HG03575 (cell line): Measurements from ENCODE around the gene SDHAF3.
"Not testable (repeated sequence)": the region's sequence is repeated elsewhere in the genome, so short reads cannot be mapped to it uniquely, and the experiment has no call there.

Experiments used
- ATAC-seq: cut with Tn5 transposase; IDR thresholded peaks from one replicate; pipeline ENCODE4 v1.9.1; 2021; ENCODE audit not compliant: unreplicated experiment, insufficient number of reproducible peaks, low FRiP score; ENCODE audit errors: extremely low read depth

The SDHAF3 gene

DNA sequence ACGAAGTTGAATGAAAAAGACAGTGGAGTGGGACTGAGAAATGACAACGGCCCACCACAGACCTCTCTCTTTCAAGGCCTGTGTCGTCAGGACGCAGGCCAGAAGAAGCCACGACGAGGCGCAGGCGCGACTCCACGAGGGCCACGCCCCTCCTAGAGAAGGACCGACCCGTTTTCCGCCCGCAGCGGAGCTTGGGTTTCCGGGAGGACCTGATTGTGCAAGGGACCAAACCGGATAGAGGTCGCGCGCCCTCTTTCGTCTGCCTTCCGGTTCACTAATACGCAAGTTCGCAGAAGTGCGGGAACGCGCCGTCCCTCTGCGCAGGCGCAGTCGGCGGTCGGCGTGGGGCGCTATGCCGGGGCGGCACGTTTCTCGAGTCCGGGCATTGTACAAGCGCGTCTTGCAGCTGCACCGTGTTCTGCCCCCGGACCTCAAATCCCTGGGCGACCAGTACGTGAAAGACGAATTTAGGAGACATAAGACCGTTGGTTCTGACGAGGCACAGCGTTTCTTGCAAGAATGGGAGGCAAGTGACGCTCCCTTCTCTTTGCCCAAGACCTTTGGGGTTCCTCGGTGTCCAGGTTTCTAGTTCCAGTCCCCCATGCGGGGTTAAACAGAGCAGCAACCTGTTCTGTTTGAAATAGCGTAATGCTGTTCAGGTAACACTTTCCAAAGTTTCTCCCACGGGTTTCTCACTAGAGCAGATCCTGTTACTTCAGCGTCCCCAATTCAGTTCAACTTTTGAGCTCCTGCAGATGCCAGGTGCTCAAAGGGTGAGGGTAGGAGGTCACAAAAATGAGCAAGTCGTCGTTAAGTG is at the start of gene SDHAF3:
TSS of gene SDHAF3 (plus strand) at position 327 of the 817 bp plus-strand sequence. CDS start at position 353, 26 bp downstream.
- peak; percentile 90 for ATAC-seq

DNA sequence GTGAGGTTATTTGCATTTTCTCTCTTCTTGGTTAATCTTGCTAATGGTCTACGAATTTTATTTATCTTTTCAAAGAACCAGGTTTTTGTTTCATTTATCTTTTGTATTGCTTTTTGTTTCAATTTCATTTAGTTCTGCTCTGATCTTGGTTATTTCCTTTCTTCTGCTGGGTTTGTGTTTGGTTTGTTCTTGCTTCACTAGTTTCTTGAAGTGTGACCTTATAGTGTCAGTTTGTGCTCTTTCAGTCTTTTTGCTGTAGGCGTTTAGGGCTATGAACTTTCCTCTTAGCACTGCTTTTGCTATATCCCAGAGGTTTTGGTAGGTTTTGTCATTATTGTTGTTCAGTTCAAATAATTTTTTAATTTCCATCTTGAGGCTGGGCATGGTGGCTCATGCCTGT is 45.5 kb upstream of the SDHAF3 start:
- ATAC-seq = not testable (repeated sequence)

DNA sequence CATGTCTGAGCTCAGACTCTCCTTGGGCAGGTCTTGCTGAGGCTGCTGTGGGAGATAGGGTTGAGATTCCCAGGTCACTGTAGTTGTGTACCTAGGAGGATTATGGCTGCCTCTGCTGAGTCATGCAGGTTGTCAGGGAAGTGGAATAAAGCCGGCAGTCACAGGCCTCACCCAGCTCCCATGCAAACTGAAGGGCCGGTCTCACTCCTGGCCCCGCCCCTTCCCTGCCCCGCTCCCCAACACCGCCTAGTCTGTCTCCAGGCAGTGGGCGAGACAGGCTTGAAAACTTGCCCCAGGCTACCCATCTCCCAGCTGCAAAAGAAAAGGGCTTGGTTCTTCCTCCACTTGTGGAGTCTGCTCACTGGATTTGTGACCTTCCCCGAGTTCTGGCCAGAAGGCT is 41.6 kb upstream of the SDHAF3 start:
- no peak for ATAC-seq

DNA sequence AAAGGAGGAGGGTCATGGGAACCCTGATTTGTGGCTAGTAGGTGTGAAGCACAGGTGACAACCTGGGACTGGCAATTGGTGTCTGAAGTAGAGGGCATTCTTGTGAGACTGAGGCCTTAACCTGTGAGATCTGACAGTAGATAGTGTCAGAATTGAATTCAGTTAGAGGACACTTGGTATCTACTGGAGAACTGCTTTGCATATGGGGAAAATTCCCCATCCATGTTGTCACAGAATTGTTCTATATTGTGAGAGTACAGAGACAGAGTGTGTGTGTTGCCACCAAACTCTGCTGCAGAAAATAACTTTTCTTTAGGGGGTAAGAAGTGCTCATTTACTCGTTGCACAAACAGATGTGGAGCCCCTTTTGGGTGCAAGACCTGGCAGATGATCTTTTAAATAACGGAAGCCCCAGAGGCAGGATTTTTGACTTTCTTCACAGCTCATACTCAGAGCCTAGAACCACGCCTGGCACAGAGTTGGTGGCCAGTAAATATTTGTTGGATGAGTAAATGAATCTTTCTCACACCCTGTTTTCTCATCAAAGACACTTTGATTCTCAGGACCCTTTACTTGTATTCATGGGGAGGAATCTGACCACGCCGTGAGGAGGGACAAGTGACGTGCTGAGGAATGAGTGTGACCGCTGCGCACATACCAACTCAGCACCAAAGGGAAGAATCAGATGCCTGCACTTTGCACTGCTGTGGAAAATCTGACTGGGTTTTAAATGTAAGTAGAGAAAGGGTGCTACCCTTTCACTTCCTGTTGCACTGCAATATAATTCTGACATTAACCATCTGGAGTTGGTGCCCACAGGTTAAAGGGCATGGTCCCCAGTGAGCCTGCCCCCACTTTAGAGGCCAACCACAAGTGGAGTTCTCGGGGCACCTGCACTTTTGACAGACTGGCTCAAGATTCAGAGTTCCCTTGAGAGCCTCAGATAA is 39.2 kb upstream of the SDHAF3 start:
- ATAC-seq = no peak

DNA sequence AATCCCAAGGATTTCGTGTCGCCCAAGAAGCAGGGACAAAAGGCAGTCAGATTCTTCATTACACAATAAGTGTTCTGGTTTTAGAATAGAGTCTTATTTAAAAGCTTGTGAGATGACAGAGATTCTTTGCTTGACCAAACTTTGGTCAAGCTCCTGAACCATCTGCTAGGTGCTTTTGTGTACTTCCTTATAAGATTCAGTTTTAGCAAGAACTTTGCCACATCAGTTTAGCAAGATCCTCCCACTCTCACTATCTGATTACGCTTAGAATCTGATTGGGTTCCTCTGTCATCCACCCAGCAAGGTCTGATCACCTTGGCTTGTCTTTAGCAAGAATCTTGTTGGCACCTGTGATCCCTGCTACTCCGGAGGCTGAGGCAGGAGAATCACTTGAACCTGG is 38.2 kb upstream of the SDHAF3 start:
- ATAC-seq = no peak

DNA sequence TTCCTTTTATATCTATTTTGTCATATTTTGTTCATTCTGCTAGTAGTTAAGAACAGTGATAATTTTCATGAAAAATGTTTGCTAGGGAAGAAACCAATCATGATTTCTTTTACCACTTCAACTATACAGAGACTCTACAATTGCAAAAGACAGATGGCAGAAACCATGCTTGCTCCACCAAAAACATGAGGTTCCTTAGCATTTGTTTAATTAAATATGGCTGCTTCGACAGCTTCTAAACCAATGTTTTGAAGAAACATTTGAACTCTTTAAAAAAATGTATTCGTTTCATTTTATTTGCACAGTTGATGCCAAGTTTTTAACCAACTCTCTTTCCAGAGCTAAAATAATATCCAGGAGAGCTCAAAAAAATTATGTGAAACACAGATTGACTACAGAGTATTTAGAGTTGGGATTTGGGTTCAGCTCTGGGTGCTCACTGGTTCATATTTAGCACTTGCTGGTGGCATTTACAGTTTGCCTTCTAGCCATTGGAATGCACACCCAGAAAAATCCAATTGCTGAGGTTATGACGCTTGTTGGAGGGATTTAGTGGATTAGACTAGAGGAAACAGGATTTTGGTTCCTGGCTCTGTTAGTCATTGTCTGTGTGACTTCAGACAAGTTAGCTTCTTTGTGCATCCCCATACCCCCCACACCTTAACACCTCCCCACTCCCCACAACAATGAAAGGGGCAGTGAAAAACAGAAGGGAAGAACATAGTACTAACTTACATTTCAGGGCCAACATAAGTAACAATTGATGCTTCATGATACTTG is 35.8 kb upstream of the SDHAF3 start:
- ATAC-seq = no peak

DNA sequence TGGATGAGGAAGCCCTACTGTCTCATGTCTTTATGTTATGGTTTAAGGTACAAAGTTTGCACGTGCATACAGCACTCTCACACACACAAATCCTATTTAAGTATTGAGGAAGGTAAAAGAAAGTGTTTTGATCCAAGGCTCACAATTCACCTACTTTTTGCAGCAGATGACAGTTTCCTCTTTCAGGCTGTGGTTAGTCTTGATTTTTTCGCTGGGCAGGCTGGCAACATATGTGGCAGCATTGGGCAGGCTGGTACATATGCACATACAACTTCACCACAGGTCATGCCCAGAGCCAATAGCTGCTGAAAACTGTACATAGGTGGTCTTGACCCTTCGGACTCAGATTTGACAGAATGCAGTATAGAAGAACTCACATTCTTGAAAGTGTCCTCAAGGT is 29.1 kb upstream of the SDHAF3 start:
- ATAC-seq = no peak

DNA sequence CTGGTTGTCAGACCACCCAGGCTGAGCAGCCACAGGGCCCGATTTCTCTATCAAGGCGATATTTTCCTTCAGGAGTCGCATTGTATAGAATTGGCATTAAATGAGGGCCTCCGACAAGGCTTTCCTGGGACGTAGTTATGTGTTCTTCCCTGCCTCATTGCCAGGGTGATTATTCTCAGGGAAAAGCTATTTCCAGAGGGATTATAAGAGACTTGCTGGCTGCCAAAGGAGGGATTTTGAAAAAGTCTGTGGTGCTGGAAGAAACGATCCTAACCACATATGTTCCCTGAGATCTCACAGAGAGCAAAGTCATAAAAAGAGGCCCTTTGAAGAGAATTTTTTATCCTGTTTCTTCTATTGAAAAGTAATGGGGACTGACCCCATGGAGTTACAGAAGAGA is 27.7 kb upstream of the SDHAF3 start:
- ATAC-seq = no peak

DNA sequence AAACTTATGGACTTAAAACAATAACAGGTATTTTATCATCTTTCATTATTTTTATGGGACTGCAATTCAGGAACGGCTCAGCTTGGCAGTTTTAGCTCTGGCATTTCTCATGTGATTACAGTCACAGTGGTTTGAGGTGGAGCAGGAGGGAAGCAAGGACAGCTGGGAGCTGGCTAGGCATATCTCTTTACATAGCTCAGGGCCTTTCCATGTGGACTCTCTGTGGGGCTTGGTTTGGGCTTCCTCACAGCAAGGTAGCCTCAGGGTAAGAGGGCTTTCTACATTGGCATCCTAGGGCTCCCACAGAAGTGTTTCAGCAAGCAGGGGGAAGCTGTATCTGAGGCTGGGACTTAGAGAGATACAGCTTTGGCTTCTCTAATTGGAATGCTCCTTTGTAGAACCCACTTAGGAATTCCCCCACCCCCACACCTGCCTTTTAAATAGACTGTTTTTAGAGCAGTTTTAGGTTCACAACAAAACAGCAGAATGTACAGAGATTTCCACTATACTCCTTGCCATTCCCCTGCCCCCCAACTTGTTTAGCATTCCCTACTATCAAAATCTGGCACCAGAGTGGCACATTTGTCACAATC is 26.6 kb upstream of the SDHAF3 start:
- ATAC-seq = no peak

DNA sequence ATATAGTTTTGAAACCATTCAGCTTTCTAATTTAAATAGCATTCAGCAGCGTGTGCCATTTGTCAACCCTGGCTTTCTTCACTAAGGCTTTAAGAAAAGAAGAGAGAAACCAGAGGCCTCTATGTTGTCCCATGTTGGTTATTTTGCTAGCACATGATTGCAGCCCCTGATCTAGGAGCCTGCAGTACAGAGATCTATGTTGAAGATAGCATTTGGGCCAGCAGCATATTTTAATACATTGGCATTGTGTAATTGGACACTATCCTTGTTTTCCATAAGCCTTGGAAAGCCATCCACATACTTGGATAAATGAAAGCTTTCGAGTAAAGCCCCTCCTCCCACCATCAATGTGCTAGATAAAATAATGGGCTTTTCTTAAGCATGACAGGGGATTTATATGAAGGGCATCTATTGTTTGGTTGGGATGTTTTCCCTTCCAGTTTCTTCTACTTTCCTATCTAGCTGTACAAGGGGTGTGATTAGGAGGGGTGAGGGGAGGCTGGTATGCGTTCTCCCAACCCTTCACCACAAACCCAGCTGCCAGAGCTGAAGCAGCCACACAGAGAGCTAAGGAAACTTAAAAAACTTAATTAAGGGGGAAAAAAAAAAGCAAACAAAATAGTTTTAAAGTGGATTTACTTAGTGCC is 23.1 kb upstream of the SDHAF3 start:
- ATAC-seq = no peak

DNA sequence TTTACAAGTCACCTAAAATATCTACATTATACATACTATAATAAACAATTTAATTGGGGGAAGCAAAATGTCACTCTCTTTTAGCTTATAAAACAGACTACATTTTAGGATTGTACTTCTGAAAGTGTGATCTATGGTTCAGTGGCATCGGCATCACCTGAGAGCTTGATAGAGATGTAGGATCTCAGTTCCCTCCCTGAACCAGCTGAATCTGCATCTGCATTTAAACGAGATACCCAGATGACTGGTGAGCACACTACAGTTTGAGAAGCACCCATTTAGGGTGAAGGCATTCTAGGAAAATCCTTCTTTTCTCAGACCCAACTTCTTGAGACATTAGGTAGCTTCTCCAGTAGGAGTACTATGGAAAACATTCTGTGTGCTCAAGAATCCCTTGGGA is 21.5 kb upstream of the SDHAF3 start:
- ATAC-seq = no peak

DNA sequence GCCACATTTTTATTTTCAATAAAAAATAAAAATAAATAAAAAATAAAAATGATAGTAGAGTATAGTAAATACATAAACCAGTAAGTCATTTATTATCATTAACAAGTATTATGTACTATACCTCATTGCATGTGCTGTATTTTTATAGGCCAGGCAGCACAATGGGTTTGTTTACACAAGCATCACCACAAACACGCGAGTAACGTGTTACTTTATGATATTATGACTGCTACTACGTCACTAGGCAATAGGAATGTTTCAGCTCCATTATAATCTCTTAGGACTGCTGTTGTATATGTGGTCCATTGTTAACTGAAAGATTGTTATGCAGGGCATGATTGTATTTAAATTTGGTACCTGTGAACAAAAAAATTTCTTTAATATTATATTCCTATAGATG is 20.8 kb upstream of the SDHAF3 start:
- ATAC-seq = no peak

DNA sequence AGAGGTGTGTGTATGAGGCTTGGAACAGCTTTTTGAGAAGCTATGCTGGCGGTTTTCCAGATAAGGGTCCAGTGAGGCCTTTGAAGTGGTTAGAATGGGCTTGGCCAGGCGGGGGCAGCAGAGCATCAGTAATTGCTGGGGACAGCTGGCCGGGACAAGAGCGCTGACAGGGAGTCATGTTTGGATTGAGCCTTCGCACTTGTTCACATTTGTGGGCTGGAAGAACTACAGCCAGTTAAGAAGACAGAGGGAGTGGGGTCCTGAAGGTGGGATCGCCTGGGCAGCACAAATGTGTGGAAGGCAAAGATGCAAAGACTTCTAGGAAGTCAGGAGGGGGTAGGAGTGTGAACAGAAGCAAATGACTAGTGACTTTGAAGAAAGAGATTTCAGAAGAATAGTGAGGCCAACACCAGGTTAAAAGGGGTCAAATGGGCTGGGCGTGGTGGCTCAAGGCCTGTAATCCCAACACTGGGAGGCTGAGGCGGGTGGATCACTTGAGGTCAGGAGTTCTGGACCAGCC is 12.7 kb upstream of the SDHAF3 start:
- no peak for ATAC-seq

DNA sequence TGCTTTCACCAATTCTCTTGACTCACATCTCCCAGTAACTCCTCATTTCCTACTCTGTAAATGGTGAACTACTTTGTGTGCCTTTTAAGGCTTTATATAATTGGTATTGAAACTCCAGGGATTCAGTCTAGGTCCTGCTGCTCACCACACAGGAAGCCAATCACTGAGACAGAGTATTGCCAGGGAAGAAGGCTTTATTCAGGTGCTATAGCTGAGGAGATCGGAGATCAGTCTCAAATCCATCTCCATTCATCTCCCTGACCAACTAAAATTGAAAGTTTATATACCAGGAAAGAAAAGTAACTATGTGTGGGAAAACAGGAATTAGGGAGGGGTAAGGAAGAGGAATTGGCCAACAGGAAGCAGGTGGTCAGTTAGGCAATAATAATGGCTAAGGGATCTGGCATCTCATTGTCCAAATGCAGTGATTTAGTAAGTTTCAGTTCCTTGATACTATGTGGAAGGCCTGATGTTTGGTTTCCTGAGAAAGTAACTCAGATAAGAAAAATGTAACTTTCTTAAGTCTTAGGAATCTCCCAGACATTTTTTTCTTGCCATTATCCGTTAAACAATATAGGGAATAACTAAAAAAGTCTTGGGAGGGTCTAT is 10.2 kb upstream of the SDHAF3 start:
- no peak for ATAC-seq

DNA sequence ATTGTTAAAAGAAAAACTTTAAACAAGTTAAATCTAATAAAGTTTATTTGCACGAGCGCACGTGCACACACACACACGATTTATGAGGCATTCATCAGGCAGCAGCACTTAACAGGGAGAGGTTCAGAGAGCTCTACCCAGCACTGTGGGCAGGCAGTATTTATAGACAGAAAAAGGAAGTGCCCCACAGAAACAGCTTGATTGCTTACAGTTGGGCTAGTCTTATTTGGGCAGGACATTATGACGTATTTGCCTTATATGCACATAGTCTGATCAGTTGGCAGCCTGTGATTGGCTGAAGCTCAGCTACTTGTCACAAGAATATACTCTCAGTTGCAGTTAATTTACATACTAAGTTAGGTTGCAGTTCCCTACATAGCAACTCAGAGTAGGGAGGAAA is 1.2 kb upstream of the SDHAF3 start:
- ATAC-seq = no peak

DNA sequence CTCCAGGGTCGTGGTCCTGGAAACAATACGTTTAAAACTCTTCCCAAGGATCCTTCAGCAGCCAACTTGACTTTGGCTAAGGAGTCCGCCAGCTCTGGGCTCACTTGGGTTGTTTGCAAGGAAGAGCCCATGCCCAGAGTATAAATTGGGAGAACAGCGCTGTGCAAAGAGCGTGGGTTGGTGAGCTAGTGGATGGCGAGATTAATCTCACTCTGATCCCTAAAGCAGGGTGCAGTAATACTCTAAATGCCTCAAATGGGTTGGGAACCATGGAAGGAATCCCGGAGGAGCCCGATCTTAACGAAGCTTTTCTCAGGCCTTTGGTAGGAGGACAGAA is 495 bp upstream of the SDHAF3 start:
- ATAC-seq = no peak

DNA sequence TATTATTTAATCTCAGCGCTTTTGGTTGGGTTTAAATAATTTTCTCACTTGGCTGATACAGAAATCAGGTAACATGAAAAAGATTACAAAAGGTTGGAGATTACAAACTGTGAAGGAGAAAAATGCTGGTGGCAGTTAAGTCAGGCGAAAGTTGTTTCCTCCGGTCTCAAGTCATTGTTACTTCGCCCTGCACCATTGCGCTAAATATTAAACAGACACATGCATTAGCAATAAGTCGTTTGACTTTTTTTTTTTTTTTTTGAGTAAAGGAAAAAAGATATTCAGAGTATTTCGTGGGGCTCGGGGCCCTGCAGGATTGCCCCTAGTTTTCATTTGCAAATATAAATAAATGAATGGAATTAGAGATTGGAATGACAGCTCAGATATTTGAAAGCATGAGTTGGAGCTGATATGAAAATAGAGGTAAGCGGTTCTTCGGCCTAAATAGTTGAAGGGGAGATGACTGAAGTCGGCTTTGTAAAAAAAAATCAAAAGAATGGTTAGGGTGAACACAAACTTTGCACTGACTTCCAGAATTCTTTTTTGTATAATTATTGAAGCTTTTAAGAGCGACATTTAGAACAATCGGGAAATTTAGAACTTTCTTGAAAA is 914 bp downstream of the SDHAF3 start:
- ATAC-seq = no peak

DNA sequence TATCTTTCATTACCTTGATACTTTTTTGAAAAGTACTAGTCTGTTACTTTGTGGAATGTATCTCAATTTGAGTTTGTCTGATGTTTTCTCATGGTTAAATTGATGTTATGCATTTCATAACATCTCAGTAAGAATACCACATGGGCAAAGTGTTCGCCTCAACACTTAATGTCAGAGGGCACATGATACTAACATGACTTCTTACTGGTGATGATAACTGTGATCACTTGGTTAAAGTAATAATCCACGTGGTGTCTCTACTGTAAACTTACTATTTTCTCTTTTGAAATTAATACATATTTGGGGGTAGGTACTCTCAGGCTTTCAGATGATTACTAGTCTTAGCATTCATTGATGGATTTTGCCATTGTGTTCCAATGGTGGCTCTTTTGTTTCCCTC is 2.2 kb downstream of the SDHAF3 start:
- no peak for ATAC-seq
